Measurements from ENCODE around the gene KCNK6.

KCNK6 gene

GRCh38 chr19:38319421-38320258, at the start of gene KCNK6:
KCNK6 (plus strand) TSS chr19:38319845; CDS start chr19:38319951, 106 bp downstream.
- Histone ChIP-seq H3K36me3 (ENCODE audit: insufficient read depth, low read length) (no peaks in the 10 kb centered on the region), H3K4me1 (ENCODE audit: insufficient read depth, low read length) (peaks cover 14% of the 10 kb centered on the region), H2AFZ (ENCODE audit: low read depth, low read length) (peak within 1 kb of the TSS; percentile 84), H3K4me3 (ENCODE audit: low read length) (peak within 1 kb of the TSS; percentile 20), H3K9me3 (ENCODE audit: low read length) (no peaks in the 10 kb centered on the region), H3K27me3 (ENCODE audit: insufficient read depth, low read length) (peaks cover 52% of the 10 kb centered on the region)

DNA sequence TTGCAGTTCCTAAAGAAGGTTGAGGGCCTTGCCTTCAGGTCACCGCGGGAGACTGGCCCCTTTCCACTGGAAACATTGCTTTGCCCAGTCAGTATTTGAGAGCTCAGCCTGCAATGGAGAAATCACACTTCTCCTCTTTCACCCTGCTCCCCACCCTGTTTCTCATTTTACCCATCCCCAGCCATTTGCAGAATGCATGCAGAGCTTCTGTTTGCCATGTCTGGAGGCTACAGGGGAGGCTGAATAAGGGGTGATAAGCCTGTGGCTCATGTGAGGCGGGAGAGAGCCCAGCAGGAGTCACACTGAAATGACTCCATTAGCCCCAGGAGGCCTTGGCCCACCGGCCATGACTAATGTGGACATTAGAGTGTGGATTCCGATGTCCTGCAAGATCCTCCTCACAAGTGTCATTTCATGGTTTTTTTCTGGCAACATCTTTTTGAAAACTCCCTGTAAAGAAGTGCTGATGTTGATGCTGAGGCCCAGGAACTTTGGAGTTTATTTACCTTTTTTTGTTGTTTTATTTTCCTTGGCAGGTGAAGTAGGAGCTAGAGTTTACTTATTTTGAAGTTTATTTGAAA, 49.0 kb upstream of the KCNK6 start:
- Histone ChIP-seq H2AFZ (ENCODE audit: low read depth, low read length) (peak overlapping the region; percentile 26), H3K36me3 (ENCODE audit: insufficient read depth, low read length) (no peaks in the 10 kb centered on the region), H3K4me1 (ENCODE audit: insufficient read depth, low read length) (peaks cover 18% of the 10 kb centered on the region), H3K27me3 (ENCODE audit: insufficient read depth, low read length) (peaks cover 12% of the 10 kb centered on the region), H3K4me3 (ENCODE audit: low read length) (no peak overlapping the region), H3K9me3 (ENCODE audit: low read length) (no peaks in the 10 kb centered on the region)

DNA sequence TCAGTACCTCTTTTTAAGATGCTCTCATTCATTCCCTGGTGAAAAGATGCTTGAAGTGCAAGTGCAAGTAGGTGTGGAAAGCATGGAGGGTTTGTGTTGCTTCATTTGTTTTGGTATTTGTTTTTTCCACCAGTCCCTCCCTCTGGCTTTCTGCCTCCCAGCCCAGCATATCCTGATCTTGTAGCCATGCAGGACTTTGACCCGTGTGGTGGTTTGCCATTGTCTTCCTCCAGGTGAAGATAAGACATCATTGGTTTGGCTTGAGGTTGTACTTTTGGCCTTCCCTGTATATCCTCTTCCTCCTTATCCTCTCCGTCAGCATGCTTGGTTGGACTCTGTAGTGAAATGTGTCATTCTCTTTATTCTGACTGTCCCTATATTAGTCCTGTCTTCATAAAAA, 46.1 kb upstream of the KCNK6 start:
- no peaks in the 10 kb centered on the region for H3K27me3 ChIP-seq (ENCODE audit: insufficient read depth, low read length)
- no peaks in the 10 kb centered on the region for H3K9me3 ChIP-seq (ENCODE audit: low read length)
- no peaks in the 10 kb centered on the region for H3K36me3 ChIP-seq (ENCODE audit: insufficient read depth, low read length)
- H3K4me1 ChIP-seq (ENCODE audit: insufficient read depth, low read length): peaks cover 14% of the 10 kb centered on the region
- no peak overlapping the region for H2AFZ ChIP-seq (ENCODE audit: low read depth, low read length)
- H3K4me3 ChIP-seq (ENCODE audit: low read length): no peak overlapping the region

DNA sequence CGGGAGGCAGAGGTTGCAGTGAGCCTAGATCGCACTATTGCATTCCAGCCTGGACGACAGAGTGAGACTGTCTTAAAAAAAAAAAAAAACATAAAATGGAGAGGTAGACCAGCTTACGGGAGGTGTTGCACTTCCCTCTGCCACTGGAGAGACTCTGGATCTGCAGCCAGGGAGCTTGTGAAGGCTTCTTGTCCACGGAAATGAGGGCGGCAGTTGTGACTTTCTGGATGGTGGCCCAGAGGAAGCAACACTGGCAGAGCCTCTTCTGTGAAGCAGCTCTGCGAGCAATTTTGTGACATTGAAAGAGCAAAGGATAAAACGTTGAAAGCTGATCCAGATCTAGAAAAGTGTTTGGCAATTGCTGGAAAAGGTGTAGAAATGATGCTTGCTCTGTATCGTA, 44.9 kb upstream of the KCNK6 start:
- no peak overlapping the region for H2AFZ ChIP-seq (ENCODE audit: low read depth, low read length)
- no peaks in the 10 kb centered on the region for H3K9me3 ChIP-seq (ENCODE audit: low read length)
- H3K4me3 ChIP-seq (ENCODE audit: low read length): no peak overlapping the region
- H3K27me3 ChIP-seq (ENCODE audit: insufficient read depth, low read length): no peaks in the 10 kb centered on the region
- peaks cover 19% of the 10 kb centered on the region for H3K4me1 ChIP-seq (ENCODE audit: insufficient read depth, low read length)
- no peaks in the 10 kb centered on the region for H3K36me3 ChIP-seq (ENCODE audit: insufficient read depth, low read length)

GRCh38 chr19:38276942-38277517, 42.6 kb upstream of the KCNK6 start:
- Histone ChIP-seq H3K36me3 (ENCODE audit: insufficient read depth, low read length) (no peaks in the 10 kb centered on the region), H3K4me3 (ENCODE audit: low read length) (no peak overlapping the region), H3K4me1 (ENCODE audit: insufficient read depth, low read length) (peaks cover 17% of the 10 kb centered on the region), H3K9me3 (ENCODE audit: low read length) (no peaks in the 10 kb centered on the region), H3K27me3 (ENCODE audit: insufficient read depth, low read length) (no peaks in the 10 kb centered on the region), H2AFZ (ENCODE audit: low read depth, low read length) (no peak overlapping the region)

GRCh38 chr19:38277549-38277948, 42.1 kb upstream of the KCNK6 start:
- H3K4me3 ChIP-seq (ENCODE audit: low read length): no peak overlapping the region
- H3K9me3 ChIP-seq (ENCODE audit: low read length): no peaks in the 10 kb centered on the region
- peaks cover 17% of the 10 kb centered on the region for H3K4me1 ChIP-seq (ENCODE audit: insufficient read depth, low read length)
- H3K36me3 ChIP-seq (ENCODE audit: insufficient read depth, low read length): no peaks in the 10 kb centered on the region
- H2AFZ ChIP-seq (ENCODE audit: low read depth, low read length): no peak overlapping the region
- no peaks in the 10 kb centered on the region for H3K27me3 ChIP-seq (ENCODE audit: insufficient read depth, low read length)

- no peak overlapping the region for H2AFZ ChIP-seq (ENCODE audit: low read depth, low read length)
- H3K9me3 ChIP-seq (ENCODE audit: low read length): no peaks in the 10 kb centered on the region
- no peaks in the 10 kb centered on the region for H3K36me3 ChIP-seq (ENCODE audit: insufficient read depth, low read length)
- H3K27me3 ChIP-seq (ENCODE audit: insufficient read depth, low read length): no peaks in the 10 kb centered on the region
- no peak overlapping the region for H3K4me3 ChIP-seq (ENCODE audit: low read length)
- peaks cover 17% of the 10 kb centered on the region for H3K4me1 ChIP-seq (ENCODE audit: insufficient read depth, low read length)
Measured at GRCh38 chr19:38277969-38278680, 41.5 kb upstream of the KCNK6 start.

GRCh38 chr19:38278751-38279150, 40.9 kb upstream of the KCNK6 start:
- Histone ChIP-seq H3K9me3 (ENCODE audit: low read length) (no peaks in the 10 kb centered on the region), H3K27me3 (ENCODE audit: insufficient read depth, low read length) (no peaks in the 10 kb centered on the region), H2AFZ (ENCODE audit: low read depth, low read length) (no peak overlapping the region), H3K36me3 (ENCODE audit: insufficient read depth, low read length) (no peaks in the 10 kb centered on the region), H3K4me1 (ENCODE audit: insufficient read depth, low read length) (peaks cover 17% of the 10 kb centered on the region), H3K4me3 (ENCODE audit: low read length) (no peak overlapping the region)

DNA sequence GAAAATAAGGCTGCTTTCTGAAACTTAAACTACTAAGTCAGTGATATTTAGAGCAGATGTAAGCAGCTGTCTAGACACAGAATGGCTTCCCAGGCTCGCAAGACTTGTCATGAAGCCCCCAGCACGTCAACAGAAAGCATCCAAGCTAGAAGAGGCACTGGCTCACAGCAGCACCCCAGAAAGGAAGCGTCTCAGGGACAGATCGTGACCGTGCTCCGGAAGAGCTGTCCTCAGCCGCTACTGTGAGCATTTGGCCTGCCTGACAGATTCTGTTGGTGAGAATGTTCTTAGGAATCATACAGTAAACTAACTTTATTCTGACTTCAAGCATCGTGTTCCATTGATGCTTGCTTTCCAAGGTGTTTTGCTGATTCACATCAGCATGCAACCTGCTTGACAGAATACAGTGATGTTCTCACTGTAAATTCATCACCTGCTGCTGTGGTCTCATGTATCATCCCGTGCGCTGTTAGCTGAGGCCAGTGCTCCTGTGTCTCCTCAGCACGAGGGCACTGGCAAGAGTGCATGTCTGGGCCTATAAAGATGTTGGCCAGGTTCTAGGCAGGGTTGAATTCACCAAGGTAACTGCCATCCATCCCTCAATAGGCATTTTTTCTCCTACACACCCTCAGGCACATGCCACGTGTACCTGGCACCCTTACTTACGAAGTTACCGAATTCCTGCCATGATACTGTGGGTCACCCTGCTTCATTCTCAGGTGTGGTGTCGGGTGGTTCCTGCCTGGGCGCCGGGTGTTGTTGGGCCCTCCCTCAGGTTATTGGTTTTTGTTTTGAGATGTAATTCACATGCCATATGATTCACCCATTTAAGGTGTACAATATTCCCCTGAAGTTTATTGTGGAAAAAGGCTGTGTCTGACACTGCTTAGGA, 39.4 kb upstream of the KCNK6 start:
- no peak overlapping the region for H3K4me3 ChIP-seq (ENCODE audit: low read length)
- H3K36me3 ChIP-seq (ENCODE audit: insufficient read depth, low read length): no peaks in the 10 kb centered on the region

DNA sequence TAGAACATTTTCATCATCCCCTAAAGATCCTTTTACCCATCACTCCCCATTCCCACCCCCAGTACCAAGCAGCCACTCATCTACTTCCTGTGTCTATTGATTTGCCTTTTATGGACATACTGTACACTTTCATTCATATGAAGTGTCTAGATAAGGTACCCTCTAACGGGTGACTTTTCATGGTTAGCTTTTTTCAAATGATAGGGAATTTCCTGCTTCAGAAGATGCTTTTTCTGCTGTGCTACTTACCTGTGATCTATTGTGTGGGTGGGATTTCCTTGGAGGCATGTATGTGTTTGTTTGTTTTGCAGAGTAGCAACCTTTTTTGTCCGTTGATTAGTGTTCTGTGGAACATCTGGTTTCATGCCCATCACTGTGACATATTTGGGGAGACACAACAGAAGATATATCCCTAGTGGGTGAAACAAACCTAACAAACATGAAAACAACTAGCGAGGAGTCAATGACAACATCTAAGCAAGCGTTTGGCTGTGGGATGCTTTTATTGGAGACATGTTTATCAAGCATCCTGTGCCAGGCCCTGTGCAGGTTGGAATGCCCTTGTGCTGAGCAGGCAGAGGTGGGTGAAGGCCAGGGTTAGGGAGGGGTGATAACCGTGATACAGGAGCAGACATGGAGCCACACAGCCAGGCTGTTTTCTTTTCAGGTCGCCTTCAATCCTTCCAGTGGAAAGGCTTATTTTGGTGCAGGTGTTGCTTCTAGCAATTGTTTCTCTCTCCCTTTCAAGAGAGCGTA, 37.7 kb upstream of the KCNK6 start:
- no peaks in the 10 kb centered on the region for H3K9me3 ChIP-seq (ENCODE audit: low read length)
- no peak overlapping the region for H2AFZ ChIP-seq (ENCODE audit: low read depth, low read length)
- no peaks in the 10 kb centered on the region for H3K27me3 ChIP-seq (ENCODE audit: insufficient read depth, low read length)
- H3K4me1 ChIP-seq (ENCODE audit: insufficient read depth, low read length): peaks cover 17% of the 10 kb centered on the region
- H3K4me3 ChIP-seq (ENCODE audit: low read length): no peak overlapping the region
- no peaks in the 10 kb centered on the region for H3K36me3 ChIP-seq (ENCODE audit: insufficient read depth, low read length)

More for the DNA sequence above, 39.4 kb upstream of the KCNK6 start:
- H3K9me3 ChIP-seq (ENCODE audit: low read length): no peaks in the 10 kb centered on the region
- no peak overlapping the region for H2AFZ ChIP-seq (ENCODE audit: low read depth, low read length)
- H3K4me1 ChIP-seq (ENCODE audit: insufficient read depth, low read length): peaks cover 17% of the 10 kb centered on the region
- no peaks in the 10 kb centered on the region for H3K27me3 ChIP-seq (ENCODE audit: insufficient read depth, low read length)

- Histone ChIP-seq H3K36me3 (ENCODE audit: insufficient read depth, low read length) (no peaks in the 10 kb centered on the region), H3K9me3 (ENCODE audit: low read length) (no peaks in the 10 kb centered on the region), H2AFZ (ENCODE audit: low read depth, low read length) (no peak overlapping the region), H3K4me1 (ENCODE audit: insufficient read depth, low read length) (peaks cover 20% of the 10 kb centered on the region), H3K4me3 (ENCODE audit: low read length) (no peak overlapping the region), H3K27me3 (ENCODE audit: insufficient read depth, low read length) (no peaks in the 10 kb centered on the region)
Measured at GRCh38 chr19:38283271-38283670, 36.4 kb upstream of the KCNK6 start.

GRCh38 chr19:38284422-38284821, 35.2 kb upstream of the KCNK6 start:
- Histone ChIP-seq H3K36me3 (ENCODE audit: insufficient read depth, low read length) (no peaks in the 10 kb centered on the region), H3K4me1 (ENCODE audit: insufficient read depth, low read length) (peaks cover 19% of the 10 kb centered on the region), H3K4me3 (ENCODE audit: low read length) (no peak overlapping the region), H3K9me3 (ENCODE audit: low read length) (no peaks in the 10 kb centered on the region), H3K27me3 (ENCODE audit: insufficient read depth, low read length) (no peaks in the 10 kb centered on the region), H2AFZ (ENCODE audit: low read depth, low read length) (no peak overlapping the region)

Measured in neuron (in vitro differentiated cells).